Forelimb muscle (tissue), 1 donor: ENCODE results near the gene PATZ1. TPM values are rescaled to one million over a fixed set of nuclear protein-coding genes. Genes with fewer than 3 reads are reported as not detected.
A peak's percentile ranks its signal among the peaks of the same experiment; 100 is the strongest.

ENCODE experiments used
- DNase-seq: peaks from one replicate; pipeline ENCODE4 v3.0.0-alpha.2; 2013; ENCODE audit warnings: low read depth
- polyA plus RNA-seq: library from polyadenylated mRNA; unstranded; fragments of 120-200 nt; gene quantifications from one replicate; pipeline ENCODE4 v1.2.1, GENCODE V29; 2013; ENCODE audit not compliant: insufficient read length

PATZ1 gene
- polyA plus RNA-seq, 1 donor = 19.9 TPM

DNA sequence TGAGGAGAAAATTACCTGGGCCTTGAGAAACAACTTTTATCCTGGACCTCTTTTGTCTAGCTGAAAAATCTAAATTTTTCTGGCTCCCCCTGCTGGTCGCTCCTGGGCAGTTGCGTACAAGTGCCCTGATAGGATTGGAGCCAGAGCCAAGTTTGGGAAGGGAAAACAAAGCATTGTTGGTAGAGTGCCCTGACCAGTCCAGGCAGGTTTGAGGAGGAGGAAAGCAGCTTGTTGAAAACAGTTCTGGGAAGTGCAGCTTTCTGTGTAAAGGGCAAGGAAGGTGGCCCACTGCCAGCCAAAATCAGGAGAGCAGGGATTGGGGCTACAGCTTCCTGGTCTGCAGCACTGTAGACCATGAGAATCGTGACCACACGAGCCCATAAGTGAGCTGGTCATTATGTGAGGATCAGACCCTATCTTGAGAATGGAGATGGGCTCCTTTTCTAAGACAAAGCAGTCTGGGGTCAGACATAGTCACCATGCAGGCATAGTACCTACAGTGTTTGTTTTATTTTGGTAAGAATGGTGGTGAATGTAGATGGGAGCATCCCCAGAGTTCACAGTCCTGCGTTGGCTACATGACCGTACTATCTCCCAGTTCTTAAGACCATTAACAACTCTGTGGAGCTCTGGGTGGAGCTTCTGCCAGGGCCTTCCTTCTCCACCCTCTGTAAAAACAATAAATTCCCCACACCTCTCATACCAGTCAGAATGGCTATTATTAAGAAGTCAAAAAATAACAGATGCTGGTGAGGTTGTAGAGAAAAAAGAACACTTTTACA, 32.6 kb downstream of the PATZ1 start:
- DNase-seq = no peak

DNA sequence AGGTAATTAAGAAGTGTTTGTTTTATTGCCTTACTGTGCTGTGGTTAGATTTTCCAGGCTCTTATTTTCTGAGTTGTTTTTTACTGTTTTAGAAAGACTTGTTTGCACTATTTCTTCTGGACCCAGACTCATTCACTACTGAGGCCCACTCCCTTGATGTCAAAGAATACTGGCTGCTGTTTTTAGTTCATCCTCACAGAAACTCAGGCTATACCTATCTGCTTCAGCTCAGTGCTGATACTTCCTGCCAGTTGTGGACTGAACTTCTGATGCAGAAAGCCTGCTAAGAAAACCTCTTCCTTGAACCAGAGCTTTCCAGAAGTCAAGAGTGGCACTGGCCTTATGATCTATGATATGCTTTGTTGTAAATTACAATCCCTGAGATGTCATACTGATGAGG, 38.0 kb downstream of the PATZ1 start:
- DNase-seq = no peak

DNA sequence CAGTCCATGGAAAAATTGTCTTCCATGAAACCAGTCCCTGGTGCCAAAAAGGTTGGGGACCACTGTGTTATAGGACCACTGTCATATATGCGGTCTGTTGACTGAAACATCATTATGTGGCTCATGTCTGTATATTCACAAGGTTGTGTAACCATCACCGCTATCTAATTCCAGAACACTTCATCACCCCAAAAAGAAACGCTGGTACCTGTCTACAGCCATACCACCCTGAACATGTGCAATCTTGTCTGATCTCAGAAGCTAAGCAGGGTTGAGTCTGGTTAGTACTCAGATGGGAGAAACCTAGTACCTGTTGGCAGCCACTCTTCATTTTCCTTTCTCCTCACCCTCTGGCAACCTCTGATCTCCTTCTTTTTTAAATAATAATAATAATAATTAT, 41.0 kb downstream of the PATZ1 start:
- no peak for DNase-seq

DNA sequence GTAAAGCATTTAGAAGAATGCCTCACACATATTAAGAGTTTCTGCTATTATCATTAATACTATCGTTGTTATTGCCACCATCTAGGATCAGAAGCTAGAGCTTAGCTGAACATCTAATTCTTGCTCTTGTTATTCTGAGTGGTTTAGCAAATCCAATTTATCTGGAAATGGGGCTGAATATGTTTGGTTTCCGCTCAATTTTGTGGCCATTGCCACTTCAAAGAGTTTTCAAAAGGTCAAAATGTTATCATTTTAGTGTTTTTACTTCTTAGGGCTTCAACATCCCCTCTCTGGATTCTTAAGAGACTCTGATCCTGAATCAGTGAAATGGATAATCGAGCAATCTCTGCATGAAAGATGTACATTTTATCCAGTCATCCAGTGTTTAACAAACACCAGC, 43.6 kb downstream of the PATZ1 start:
- no peak for DNase-seq

DNA sequence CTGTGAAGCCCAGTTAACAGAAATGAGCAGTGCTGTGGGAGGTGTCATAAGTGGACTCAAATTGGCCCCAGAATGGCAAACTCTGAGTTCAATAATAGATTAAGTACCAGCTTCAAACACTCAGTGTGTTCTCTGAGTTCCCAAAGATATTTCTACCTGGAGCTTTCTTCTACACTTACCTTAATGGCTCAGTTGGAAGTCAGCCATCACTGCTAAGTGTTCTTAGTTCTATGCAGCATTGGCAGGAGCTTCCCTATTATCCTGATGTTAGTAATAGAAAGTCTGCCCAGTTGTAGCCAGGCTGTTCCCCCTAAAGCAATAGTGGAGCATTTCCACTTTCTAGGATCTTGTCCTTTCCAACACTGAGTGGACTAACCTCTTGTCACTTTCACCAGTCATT, 44.1 kb downstream of the PATZ1 start:
- no peak for DNase-seq

DNA sequence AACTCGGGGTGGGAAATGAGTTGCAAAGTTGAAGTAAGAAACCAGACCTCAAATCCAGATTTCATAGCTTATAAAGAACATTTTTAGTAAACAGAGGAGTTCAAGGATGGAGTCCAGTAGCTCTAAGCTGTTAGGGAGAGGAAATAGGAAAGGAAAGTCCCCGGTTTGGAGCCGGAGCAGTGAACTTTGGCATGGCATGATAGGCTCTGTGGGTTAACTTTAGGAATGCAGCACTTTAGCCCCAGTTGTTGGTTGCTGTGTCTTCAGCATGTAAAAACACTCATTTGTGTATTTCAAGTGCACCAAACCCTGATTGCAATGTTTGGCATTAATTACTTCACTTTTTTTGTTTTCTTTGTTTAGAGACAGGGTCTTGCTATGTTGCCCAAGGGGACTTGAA, 45.2 kb downstream of the PATZ1 start:
- no peak for DNase-seq

DNA sequence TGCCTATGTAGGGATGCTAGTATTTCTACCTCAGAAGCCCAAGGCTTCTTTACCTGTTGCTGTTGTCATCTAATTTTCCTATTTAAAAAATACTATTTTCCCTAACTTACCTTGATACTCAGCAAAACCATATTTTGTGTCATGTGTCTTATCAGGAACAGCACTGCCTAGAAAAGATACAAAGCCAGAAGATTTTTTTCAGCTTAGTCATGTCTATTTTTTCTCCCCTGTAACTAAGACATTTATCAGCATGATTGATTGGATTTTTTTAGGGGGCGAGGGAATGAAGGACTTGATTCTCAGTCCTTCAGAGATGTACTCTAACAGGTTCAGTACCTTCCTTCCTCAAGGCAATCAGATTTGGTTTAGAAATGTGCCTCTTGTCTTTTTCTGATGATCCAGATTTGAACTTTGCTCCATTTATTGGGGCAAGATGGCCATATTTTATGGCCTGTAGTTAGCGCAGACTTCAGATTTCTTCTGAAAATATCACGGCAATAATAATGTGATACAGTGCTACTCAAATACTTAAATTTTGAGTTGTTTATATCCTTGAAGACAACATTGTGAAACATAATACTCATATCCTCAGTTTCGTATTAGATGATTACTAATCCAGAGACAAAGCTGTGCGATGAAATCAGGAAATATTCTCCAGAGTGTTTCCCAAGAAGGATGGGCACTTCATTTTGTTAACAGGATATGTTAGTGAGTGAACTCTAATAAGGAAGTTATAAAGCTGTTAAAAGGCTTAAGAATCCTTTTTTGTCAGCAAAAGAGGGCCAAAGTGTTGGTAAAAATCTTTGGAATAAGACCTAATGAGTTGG, 50.1 kb downstream of the PATZ1 start:
- no peak for DNase-seq

DNA sequence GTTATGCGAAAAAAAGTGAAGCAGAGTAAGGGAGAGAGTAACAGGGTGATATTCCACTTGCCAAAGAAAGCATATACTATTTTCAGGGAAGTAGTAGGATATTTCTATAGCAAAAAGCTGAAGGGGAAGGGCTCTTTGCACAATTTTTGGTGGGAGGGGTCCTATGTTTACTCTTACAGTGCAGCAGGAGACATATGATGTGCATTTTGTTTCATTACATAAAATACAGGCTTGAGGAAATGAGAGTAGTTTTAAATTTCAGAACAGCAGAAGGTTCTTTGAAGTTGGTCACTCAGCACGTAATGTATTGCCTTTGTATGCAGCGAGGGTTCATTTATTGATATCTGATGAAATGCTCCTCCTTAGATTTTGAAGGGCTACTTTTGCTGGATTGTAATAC, 50.8 kb downstream of the PATZ1 start:
- no peak for DNase-seq

DNA sequence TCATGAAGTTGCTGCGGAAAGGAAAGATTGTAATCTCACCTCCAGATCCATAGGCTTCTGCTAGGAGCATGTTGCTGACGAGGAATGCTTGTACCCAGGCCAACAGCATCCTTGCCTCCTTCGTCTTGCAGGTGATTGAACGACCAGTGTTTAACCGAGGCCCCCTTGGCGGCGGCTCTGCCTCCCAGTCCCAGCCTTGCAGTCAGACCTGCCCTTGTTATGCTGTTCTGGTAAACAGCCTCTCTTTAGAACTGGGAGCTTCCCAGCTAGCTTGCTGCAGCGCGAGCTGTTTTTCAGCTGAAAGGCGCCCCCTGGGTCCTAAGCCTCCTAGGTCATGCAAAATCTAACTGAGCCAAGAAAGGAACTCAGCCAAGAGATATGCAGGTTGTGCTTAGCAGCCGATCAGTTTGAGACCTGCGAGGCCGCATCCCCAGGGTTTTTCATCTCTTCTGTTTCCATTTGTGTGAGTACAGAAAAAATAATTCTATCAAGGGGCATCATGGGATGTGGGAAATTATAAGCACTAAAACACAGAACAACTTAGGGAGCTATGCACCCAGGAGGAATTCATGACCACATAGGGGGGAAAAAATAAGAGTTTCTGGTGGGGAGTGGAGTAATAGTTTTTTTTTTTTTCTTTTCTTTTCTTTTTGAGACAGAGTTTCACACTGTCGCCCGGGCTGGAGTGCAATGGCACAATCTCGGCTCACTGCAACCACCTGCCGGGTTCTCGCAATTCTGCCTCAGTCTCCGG, 53.7 kb downstream of the PATZ1 start, which contains the start of gene PIK3IP1:
TSS of gene PIK3IP1 (minus strand) at position 253 of the 754 bp plus-strand sequence. CDS start at position 109, 144 bp downstream.
- DNase-seq = peak; percentile 60

DNA sequence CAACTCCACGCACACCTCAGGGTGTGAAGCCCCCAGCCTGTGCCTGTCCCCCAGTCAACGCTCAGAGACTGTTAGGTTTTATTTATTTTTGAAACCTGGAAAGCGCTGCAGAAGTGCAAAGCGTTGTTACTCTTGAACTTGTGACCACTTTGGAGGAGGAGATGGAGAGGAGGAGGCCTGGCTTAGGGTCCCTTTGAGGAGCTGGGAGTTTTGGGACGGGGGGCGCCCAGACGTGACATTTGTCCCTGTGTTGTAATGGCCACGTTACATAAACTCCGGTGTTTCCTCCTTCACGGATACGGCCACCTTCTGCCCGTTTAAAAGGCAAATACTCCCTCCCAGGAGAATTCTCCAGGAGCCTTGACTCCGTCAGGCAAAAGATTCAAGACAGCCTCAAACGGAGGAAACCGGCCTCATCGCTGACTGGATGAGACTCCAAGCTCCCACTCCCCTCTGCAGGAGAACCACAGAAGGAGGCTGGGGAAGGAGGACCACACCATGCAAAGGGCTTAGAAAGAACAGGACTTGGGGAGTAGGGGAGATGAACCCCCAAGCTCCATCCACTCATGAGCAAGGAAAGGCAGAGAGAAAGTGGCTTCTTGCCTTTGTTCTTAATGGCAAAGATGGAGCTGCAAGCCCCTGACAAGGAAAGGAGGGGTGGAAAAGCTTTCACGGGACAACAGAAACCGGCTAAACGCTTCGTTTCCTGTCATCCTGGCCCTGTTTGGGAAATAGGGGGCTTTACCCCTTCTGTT, 54.5 kb downstream of the PATZ1 start:
- DNase-seq = no peak

DNA sequence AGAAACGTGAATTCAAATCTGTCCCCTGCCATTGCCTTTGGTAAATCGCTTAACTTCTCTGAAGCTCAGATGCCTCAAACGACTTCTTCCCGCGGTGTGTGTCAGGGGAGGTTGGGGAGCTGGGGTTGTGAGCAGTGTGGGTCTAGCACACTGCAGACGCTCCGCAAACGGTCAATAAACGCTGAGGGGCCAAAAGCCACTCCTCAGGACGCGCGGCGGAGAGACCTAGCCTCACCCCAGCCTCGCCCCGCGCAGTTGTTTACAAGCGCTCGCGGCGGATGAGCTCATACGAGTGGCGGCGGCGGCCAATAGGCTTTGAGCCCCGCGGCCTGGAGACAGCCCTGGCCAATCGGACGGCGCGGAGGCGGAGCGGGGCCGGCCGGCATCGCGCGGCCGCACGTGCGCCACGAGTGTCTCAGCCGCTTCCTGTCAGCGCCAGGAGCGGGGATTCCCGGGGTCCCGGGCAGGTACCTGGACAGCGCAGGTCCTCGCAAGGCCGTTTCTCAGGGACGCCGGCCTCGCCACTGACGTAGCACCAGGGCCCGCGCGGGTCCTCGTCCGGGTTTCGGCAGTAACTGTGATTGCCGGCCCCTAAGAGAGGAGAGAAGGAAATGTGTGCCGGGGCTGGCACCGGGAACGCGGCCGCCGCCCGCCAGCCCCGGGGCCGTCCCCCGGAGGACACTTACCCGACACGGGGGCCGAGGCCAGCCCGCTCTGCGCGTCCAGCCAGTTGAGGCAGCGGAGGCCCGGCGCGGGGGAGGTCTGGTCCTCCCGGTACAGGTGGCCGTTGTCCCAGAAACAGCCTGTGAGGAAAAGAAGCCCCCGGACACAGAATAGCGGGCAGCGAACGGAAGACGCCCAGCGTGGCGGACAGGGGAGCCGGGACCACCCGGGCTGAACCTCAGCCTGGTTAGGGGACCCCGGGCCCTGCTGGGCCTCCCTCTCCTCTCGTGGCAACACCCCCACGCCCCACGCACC, 55.4 kb downstream of the PATZ1 start:
- DNase-seq = peak; percentile 68

DNA sequence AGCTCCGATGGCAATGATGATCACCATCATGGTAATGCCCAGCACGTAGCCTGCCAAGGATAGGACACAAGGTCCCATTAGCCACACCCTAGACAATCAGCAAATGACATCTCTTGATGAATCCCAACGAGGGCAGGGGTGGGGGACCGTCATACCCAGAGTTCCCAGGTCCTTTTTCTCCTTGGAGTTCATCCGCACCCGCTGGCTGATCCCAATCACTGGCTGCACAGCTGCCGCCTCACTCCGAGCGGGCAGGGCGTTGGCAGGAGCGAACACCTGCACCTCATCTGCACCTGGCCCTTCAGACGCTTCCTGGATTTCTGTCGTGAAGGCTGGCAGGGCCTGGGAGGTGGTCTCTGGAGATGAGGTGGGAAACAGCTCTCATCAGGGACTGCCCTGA, 56.8 kb downstream of the PATZ1 start:
- no peak for DNase-seq

DNA sequence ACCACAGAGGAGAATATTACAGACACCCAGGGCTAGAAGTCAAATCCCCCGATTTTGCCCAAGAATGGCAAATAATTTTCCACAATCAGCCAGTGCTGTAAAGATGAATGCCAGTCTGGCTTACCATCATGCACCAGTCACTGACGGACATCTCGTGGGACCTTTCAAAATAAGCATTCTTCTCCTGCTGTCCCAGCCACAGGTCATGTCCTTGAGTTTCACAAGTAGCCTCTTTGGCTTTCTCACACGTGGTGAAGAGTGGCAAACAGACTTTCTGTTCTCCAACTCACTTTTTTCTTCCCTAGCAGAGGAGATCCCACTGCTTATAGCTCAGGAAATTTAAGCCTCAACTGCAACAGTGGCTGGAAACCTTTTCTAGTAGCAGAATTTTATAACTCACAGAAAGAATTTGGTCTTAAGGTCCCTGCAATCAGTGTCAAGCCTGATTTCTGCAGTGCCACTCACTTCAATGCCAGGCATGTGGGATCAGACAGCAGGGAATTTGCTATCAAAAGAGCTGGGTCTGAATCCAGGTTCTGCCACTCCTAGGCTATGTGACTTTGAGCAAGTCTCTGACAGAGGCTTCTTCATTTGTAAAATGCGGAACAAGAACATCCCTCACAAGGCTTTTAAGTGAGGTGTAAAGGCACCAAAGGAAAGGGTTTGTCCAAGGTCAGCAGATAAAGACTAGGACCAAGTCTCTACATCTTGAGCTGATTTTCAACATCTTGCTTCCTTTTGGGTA, 57.5 kb downstream of the PATZ1 start:
- no peak for DNase-seq

DNA sequence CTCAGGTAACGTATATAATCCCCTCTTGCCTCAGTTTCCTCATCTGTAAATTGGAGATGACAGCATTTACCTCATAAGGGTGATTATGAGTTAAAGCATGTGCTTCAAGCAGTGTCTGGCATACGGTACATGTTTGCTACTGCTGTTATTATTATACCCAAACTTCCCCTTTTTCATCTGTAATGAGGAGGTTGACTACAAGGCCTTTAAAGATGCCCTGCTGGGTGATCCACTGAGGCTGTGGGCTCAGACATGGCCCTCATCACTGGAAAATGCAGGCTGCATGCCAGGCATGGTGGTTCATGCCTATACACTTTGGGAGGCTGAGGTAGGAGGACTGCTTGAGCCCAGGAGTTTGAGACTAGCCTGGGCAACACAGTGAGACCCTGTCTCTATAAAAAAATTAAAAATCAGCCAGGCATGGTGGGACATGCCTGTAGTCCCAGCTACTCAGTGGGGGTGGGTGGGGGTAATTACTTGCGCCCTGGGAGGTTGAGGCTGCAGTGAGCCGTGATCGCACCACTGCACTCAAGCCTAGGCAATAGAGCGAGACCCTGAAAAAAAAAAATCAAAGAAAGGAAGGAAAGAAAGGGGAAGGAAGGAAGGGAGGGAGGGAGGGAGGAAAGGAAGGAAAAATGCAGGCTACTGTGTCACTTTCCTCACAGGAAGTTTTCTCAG, 58.2 kb downstream of the PATZ1 start:
- DNase-seq = no peak

DNA sequence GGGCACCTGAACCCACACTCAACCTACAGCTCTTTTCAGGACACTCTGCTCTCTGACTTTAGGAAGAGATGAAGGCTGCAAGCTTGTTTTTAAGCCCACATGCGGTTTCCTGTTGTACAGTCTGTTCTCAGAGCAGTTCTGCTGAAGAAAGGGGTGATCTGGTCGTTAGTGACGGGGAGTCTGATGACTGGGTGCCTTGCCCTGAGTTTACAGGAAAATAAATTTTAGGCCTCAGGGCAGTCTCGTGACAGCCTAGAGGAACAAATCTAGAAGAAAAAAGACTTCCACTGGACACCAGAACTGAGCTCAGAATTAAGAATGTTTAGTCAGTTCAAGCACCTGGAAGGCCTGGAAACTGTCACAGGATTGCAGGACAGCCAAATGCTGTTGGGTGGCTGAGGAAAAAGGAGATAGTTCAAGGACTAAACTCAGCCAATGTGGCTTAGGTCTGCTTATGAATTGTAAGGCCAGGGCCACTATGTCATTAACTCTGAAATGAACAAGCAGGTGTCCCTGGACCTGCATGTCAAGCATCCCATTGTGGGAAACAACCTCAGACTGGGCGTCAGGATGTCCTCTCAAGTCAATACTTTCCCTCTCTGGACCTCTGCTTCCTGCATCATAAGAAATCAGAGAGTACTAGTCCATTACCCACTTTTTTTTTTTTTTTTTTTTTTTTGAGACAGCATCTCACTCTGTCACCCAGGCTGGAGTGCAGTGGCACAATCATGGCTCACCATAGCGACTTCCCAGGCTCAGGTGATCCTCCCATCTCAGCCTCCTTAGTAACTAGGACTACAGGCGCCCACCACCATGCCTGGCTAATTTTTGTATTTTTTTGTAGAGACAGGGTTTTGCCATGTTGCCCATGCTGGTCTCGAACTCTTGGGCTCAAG, 59.5 kb downstream of the PATZ1 start:
- DNase-seq = no peak

DNA sequence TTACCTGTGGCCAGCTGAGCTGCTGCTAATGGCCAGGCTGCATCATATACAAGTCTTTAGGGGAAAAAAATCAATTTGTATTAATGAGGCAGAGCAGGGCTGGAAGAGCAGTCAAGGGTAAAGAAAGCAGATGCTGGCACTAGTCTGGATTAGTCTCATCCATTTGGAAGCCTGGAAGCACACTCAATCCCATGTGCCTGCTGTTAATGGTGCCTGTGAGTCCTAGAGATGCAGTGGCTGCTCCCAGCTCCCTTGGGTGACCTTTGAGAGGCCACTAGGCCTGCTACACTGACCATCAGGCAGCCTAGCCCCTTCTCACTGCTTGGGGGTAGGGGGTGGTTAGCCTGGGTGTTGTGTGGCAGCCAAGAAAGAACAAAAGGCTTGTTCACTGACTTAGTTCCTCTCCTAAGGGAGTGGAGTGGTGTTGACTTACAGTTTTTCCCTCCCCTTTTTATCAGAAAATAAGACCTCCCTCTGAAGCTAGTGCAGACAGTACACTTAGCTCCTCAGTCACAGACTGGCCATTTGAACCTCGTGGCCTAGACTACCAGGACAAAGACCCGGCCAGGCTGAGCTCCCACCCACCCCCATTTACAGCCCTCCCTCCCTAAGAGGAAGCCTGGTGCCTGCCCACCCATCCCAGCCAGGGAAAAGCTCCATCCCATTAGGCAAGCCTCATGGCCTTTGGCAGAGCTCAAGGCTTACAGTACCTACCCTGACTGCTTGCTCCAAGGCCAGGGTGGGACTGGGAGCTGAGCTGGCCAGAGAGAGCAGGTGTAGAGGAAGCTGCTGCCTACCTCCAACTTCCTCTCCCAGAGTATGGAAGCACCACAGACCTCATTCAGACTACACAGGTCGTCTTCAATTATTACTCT, 61.6 kb downstream of the PATZ1 start:
- DNase-seq = no peak
